Ramos (cell line): ENCODE measurements around the gene NDUFAF8.

Experiments used
- in situ Hi-C: fragments of 300-500 bp; cut with MboI; formaldehyde crosslinking; loops from one replicate; pipeline ENCODE4 v1.14.3; 2022; ENCODE audit warnings: low sequenced_read_pairs; ENCODE audit not compliant: unreplicated experiment

The NDUFAF8 gene

DNA sequence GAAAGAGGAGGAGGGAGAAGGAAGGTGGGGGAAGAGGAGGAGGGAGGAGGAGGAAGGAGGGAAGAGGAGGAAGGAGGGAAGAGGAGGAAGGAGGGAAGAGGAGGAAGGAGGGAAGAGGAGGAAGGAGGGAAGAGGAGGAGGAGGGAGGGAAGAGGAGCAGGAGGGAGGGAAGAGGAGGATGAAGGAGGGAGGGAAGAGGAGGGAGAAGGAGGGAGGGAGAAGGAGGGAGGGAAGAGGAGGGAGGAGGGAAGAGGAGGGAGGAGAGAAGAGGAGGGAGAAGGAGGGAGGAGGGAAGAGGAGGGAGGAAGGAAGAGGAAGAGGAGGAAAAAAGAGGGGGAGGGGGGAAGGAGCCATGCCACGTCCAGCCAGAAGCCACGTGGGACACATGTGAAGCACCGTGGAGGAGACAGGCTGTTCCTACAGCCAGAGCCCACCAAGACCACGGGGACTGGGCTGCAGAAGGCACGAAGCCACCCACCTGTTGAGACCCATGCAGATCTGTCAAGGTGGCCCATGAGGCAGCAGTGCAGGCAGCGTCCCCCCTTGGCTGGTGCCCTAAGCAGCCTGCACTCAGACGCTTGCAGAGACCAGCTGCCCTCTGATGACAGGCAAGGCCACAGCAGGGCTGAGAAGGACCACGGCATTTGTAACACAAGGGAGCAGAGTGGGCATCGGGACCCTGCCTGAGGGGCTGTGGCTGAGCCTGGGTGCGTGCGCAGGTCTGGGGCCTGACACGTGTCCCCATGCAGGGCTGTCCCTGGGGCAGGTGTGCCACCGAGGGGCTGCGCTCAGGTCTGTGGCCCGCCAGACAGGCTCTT lies 10.3 kb downstream of the NDUFAF8 start:
- in situ Hi-C loops: loop anchor here (10.0 to 25.0 kb wide), 3 partner anchors 105 to 355 kb away; no protein-coding TSS in a partner anchor

DNA sequence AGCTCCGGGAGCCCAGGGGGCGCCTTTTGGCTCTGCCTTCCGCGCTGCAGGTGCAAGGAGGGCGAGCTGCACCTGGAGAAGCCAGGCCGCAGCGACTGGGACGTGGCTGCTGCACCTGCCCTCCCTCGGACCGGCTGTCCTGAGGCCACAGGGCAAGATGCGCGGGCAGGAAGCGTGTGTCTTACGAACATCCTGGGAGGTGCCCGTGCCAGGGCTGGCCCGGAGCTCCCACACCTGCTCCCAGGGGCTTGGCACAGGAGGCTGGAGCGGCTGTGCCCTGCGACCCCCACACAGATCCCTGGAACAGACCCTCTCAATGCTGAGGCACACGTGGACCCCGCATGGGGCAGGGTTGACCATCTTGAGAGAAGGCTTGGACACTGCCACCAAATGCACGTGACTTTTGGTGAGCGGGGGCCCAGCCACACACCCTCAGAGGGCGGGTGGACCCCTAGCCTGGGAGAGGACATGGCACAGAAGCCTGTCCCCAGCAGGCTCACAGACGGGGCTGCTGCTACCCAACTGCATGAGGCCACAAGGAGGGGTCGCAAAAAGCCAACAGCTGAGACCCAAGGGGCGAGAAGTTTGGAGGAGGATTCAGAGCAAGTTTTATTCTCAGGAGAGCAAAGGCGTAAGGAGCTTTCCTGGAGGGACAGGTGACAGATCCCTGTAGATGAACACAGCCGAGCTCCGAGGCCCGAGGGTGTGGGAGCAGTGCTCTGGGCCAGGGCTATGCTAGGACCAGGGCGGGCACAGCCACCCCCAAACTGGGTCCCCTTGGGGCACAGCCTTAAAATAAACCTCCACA lies 11.4 kb downstream of the NDUFAF8 start:
- in situ Hi-C loops: loop anchor here (10.0 to 25.0 kb wide), 2 partner anchors 112 to 354 kb away; no protein-coding TSS in a partner anchor

DNA sequence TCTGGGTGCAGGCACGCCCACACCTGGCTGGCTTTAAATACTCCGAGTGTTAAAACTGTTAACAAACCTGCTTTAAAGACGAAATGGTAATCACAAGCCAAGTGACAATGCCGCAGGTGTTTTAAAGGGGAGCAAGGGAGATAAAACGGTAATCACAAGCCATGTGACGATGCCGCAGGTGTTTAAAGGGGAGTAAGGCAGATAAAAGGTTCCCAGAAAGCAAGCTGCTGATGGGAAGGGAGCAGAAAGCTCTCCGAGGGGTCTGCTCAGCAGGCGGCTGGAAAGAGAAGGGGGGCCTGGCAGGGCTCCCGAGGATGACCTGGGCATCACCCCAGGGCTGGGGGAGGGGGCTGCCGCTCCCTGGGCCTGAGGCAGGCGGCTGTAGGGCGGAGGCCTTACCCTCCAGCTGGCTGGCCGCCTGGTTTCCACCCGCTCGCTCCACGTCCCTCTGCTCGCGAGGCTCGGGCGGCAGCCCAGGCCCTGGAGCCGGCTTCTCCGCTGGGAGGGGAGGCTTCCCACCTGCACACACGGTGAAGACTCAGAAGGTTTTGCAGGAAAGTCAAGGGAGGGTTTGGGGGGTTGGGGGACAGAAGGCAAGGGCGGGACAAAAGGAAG lies 12.1 kb downstream of the NDUFAF8 start:
- in situ Hi-C loops: loop anchor here (10.0 to 25.0 kb wide), 2 partner anchors 111 to 354 kb away; no protein-coding TSS in a partner anchor

DNA sequence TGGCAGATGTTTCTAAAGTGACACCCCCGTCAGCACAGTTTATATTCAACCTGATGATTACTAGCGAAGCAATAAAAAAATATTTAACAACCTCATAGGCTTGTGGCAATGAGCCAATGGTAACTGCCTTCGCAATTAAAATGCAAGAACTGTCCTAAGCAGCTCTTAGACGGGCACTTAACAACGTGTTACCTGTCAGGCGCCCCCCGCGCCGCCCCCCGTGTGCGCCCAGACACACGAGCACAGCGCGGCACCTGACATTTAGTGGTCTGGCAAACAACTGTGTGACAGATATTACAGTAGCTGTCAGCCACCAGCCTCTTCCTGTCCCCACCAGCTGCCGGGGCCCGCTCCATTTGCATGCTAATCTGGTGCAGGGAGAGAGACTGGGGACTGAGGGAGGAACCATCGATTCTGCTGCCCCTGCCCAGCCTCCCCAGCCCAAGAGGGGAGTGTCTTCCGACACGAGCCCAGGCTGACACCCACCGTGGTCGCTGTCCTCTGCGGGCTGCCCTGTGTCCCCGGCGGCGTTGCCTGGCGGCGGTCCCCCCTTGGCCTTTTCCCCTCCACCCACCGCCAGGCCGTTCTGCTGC lies 12.7 kb downstream of the NDUFAF8 start:
- in situ Hi-C loops: loop anchor here (10.0 to 25.0 kb wide), 2 partner anchors 110 to 353 kb away; no protein-coding TSS in a partner anchor

DNA sequence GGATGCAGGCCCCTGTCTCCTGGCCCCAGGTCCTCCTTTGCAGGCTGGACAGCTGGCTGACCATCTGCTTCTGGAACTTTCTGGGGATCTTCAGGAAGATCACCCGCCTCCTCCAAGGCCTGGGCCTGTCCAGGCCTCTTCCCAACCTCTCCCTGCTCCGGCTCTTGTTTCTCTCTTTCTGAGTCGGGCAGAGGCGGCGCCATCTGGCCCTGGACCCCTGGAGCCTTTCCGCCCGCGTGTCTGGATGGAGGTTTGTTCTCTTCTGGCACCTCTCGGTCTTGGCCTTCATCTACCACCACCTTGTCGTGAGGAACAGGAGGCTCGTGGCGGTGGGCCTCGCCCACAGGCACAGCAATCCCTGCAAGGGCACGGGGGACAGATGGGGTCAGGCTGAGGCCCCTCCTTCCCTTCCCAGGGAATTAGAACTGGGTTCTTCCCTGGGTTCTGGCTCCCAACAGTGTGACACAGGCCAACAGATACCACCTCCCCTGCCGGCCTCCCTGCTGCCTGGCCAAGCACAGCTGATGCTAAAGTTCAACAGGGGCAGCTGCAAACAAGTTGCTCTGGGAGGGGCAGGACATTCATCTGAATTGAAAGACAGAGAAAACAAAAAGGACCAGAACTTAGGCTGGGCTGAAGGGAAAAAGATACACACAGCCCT lies 13.3 kb downstream of the NDUFAF8 start:
- in situ Hi-C loops: loop anchor here (10.0 to 25.0 kb wide), 2 partner anchors 110 to 352 kb away; no protein-coding TSS in a partner anchor

DNA sequence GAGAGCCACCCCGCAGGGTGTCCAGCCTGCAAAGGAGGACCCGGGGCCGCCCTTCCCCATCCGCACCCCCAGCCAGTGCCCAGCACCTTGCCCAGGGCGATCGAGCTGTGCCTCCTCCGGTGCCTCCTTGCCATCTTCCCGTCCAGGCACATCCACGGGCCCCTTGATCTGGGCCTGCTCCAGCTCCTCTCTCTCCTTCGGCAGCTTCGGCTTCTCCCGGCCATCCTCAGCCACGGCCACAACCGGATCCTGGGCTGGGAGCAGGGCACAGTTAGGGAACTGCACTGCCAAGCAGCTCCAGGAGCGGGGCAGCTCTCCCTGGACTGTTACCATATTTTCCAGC lies 13.8 kb downstream of the NDUFAF8 start:
- in situ Hi-C loops: loop anchor here (10.0 to 25.0 kb wide), 2 partner anchors 109 to 352 kb away; no protein-coding TSS in a partner anchor

DNA sequence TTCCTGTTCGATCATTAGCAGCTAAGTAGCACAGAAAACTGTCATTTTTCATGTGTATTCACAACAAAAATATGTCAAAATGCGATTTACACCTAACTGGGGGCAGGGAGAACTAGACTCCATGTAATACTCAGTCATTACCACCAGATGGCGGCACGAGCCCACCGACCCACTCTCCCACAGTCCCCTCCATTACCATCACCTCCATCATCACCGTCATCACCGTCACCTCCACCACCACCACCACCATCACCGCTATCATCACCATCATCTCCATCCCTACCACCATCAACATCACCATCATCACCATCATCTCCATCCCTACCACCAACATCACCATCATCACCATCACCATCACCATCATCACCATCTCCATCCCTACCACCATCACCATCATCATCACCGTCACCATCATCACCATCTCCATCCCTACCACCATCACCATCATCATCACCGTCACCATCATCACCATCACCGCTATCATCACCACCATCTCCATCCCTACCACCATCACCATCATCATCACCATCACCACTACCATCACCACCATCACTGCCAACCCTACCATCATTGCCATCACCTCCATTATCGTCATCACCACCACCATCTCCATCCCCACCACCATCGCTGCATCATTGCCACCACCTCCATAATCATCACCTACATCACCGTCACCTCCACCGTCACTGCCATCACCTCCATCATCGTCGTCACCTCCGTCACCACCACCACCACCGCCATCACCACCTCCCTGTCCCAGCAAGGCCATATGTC lies 14.4 kb downstream of the NDUFAF8 start:
- in situ Hi-C loops: loop anchor here (10.0 to 25.0 kb wide), 2 partner anchors 109 to 351 kb away; no protein-coding TSS in a partner anchor

DNA sequence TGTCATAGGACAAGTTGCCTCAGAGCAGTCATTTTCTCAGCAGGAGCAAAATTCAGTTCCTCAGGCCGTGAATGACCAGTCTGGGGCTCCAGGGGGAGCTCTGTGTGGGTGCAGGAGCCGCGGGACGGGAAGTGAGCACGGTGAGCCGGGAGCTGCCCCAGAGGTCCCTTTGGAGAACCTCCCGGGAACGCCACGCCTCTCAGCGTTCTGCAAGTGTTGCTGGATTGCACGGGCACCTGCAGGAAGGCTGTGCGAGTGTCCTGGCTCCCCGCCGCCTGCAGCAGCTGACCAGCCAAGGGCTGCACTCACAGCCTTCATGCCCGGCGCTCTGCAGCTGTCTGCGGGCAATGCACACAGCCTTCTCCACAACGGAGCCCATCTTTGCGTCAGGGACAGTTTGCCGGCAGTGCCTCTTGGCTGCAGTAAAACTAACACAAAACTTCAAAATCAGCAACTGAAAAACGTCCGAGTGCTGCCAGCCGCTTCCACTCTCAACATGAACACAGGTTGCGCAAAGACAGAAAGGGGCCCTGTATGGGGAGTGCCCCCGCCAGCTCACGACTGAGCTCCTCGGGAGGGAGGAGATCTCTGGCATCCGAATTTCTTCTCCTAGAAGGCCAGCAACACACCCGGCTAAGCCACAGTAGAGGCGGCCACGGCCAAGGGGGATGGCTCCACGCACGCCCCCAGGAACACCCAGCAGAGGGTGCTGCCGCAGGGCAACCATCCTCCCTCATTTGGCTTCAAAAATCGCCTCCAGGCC lies 16.0 kb downstream of the NDUFAF8 start:
- in situ Hi-C loops: loop anchor here (5.0 to 25.0 kb wide), 3 partner anchors 107 to 350 kb away; no protein-coding TSS in a partner anchor

DNA sequence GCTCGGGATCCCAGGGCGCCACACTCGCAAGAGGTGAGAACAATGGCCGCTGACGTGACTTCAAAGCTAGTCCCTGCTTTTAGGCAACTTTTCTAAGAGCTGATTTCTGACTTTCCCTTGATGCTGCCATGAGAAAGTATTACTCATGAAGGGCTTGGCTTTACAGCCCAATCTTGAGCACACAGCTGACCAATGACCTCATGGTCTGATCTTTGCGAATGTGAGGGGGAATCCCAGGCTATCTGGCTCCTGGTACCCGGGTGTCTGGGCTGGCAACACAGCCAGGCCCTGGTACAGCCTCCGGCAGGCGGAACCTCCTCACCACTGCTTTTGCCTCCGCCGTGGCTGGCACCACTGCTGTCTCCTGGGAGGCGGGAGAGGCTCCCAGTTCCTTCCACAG lies 17.5 kb downstream of the NDUFAF8 start:
- in situ Hi-C loops: loop anchor here (5.0 to 25.0 kb wide), 3 partner anchors 106 to 348 kb away; no protein-coding TSS in a partner anchor

DNA sequence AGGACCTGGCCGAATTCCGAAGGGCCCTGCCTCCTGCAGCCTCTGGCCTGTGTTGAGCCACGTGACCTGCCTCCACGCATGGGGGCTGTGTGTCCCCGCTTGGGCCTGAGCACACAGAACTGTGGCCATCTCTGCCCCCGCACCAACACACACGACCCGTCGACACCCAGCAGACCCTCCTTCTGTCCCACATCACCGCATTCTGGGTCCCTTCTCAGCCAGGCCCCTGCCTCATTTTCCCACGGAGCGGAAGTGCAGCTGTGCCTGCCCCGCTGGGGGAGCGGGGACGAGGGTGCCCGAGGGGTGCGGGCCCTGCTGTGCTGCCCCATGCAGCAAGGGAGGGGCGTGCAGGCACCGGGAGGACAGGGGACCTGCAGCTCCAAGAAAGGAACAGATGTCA lies 18.4 kb downstream of the NDUFAF8 start:
- in situ Hi-C loops: loop anchor here (5.0 to 25.0 kb wide), 3 partner anchors 105 to 347 kb away; no protein-coding TSS in a partner anchor

DNA sequence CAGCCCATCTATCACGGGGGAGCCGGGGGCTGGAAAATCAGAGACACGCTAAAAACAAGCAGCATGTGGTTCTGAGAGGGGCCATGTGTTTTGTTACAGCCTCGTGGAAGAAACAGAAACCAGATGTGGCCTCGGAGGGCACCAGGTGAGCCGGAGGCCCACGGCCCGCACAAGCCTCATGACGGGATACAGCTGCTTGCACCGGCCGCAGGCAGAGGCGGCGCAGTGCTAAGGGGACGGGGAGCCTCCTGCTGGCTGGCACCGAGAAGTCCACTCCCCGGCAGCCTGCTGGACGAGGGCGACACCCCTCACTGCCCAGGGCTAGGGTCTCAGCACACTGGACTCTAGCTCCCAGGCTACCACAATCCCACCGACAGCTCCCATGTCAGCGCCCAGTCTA lies 19.2 kb downstream of the NDUFAF8 start:
- in situ Hi-C loops: loop anchor here (5.0 to 25.0 kb wide), 3 partner anchors 104 to 347 kb away; no protein-coding TSS in a partner anchor

DNA sequence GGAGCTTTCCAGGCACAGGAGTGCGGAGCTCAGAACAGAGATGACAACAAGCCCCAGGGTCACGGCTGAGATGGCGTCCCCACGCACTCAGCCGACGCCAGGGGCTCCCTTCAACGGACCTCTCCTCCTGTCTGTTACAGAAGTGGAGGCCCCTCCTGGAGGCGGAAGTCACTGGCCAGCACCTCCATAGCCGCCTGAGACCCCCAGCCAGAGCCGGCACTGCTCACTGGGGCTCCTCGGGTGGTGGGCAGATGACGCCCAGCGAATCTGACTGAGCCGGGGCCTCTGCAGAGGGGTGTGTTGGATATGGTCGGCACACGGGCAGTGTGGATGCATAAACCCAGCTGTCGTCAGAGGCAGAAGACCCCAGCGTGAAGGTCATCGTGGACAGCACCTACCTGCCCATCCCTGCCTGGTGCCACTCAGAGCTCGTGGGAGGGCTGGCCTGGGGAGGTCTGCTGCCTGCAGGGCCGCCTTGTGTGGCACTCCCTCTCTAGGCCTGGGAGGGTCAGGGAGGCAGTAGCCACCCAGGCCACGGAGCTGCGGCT lies 20.0 kb downstream of the NDUFAF8 start:
- in situ Hi-C loops: loop anchor here (5.0 to 25.0 kb wide), 3 partner anchors 103 to 346 kb away; no protein-coding TSS in a partner anchor

DNA sequence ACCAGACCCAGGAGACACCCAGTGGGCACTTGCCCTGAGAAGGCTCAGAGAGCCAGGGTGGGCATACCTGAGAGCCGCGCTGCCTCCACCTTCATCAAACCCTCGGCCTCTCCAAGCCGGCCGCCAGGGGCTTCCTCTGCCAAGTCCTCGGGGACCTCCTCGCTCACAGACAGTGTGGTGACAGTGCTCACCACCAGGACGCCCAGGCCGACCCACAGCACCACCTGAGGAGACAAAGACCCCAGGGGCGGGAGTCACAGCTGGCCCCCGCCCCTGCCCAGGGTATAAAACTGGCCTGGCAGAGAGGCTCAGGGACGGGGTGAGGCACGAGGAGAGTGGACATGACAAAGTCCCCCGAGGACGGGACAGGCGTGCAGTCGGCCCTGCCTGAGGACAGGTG lies 21.1 kb downstream of the NDUFAF8 start:
- in situ Hi-C loops: loop anchor here (25.0 kb wide), 1 partner anchor 102 kb away; no protein-coding TSS in a partner anchor

DNA sequence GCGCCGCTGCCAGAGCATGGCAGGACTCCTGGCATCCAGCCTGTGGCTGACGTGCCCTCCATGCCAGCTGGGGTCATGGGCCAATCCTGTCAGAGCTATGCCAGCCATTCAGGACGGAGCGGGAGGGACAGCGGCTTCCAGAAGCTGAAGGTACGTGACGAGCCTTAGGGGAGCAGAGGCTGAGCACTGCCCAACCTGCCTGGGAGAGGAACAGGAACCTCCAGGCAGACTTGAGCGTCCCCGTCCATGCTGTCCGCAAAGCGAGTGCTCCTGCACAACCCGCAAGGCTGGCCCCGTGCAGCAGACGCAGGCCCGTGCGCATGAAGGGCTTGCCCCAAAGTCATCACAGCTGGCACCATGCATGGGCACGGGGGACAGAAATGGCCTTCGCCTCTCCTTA lies 21.5 kb downstream of the NDUFAF8 start:
- in situ Hi-C loops: loop anchor here (25.0 kb wide), 1 partner anchor 102 kb away; no protein-coding TSS in a partner anchor

DNA sequence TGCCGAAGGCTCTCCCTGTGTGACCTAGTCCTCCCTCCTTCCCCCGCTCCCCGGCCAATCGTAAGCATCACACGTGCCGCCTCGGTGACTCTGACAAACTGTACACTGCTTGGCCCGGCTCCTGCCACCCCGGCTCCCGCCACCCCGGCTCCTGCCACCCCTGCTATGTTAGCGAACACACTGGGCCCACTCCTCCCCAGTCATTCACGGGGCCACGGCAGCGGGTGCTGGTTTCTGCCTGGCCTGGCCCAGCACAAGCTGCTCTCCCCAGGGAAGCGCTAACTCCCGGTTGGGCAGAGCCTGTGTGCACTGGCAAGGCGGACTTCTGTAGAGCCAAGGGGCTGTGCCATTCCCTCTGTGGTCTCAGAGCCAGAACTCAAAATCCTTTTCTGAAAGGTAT lies 22.0 kb downstream of the NDUFAF8 start:
- in situ Hi-C loops: loop anchor here (25.0 kb wide), 1 partner anchor 101 kb away; no protein-coding TSS in a partner anchor

DNA sequence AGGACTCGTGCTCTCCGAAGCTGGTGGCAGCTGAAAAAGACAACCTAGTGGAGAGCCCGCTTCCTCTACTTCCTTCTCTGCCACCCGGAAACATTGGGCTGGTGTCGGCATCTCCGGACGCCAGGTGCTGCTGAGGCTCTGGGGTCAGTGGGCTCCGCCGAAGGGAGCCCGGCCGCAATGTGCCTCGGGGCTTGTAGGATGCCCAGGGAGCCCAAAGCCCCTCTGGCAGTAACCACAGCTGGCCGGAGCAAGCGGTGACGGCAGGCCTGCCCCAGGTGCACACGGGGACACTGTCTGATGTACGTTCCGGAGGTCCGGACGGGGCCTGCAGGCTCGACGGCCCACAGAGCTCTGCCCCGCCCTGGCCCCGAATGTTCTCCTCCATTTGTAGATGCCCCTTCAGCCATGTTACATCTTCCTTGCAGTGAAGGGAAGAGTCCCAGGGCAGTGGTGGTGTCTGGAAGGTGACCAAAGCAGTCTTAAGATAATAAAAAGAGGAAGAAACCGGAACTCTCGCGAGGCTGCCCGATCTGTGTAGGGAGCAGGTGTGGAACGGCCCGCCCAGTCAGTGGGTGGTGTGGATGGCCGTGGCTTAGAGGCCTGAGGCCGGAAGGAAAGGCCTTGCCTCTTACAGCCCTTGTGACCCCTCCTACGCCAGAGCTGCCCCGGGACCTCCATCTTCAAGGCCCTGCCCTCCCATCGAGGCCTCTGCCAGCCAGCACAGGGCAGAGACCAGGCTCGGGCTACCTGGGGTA lies 22.6 kb downstream of the NDUFAF8 start:
- in situ Hi-C loops: loop anchor here (25.0 kb wide), 1 partner anchor 101 kb away; no protein-coding TSS in a partner anchor
